SK-N-SH (cell line): Measurements from ENCODE around the gene DDX28. TPM values are rescaled to one million over a fixed set of nuclear protein-coding genes. Genes with fewer than 3 reads are reported as not detected.

Experiments used
- CTCF ChIA-PET: fragments of 300-600, 350-600 bp; formaldehyde crosslinking; extraction: SDS; loops from one replicate; lab custom pipeline; 2021; lab: Yijun Ruan, JAX
- POLR2A ChIA-PET: fragments of 350-600 bp; sonication (Branson Sonifier 250); formaldehyde crosslinking; extraction: SDS; loops from one replicate; lab custom pipeline; 2020; ENCODE audit warnings: antibody characterized with exemption, inconsistent platforms; lab: Yijun Ruan, JAX
- DNase-seq: peaks from one replicate; pipeline ENCODE4 v3.0.0; 2012
- H2AFZ ChIP-seq: fragments of 200-600 bp; sonication (generic); 2 replicates; pipeline ENCODE4 v1.8.1; 2016; ENCODE audit warnings: antibody characterized with exemption, mild to moderate bottlenecking, low read depth
- H3F3A ChIP-seq: fragments of 200-600 bp; sonication (generic); replicated peaks from 2 replicates; pipeline ENCODE3; 2016; ENCODE audit warnings: antibody characterized with exemption, mild to moderate bottlenecking; ENCODE audit not compliant: insufficient read depth
- H3K27ac ChIP-seq, 2 experiments: fragments of 200-500 bp in 1 of 2; fragments of 200-600 bp in 1 of 2; sonication (Bioruptor generic) in 1 of 2; sonication (generic), shearing (Covaris generic) in 1 of 2; 2 replicates each; pipeline versions ENCODE4 v1.5.1 to v1.6.1; 2014 to 2016; ENCODE audit warnings: low read depth in 2 of 2, inconsistent platforms in 1 of 2, low read length in 1 of 2, mild to moderate bottlenecking in 1 of 2, mixed read lengths in 1 of 2
- H3K27me3 ChIP-seq: fragments of 200-600 bp; sonication (generic), shearing (Covaris generic); 2 replicates; pipeline ENCODE4 v1.6.1; 2016; ENCODE audit warnings: mixed run types; ENCODE audit not compliant: insufficient read depth
- H3K36me3 ChIP-seq, 2 experiments: fragments of 200-500 bp in 1 of 2; fragments of 200-600 bp in 1 of 2; sonication (Bioruptor generic) in 1 of 2; sonication (generic) in 1 of 2; replicated peaks in 1 of 2; 2 replicates each; pipeline versions ENCODE3 to v1.5.1; 2014 to 2016; ENCODE audit warnings: low read length in 1 of 2, mild to moderate bottlenecking in 1 of 2; ENCODE audit not compliant: insufficient read depth in 2 of 2, control insufficient read depth in 1 of 2
- H3K4me1 ChIP-seq, 2 experiments: fragments of 200-500 bp in 1 of 2; fragments of 200-600 bp in 1 of 2; sonication (Bioruptor generic) in 1 of 2; sonication (generic), shearing (Covaris generic) in 1 of 2; 2 replicates each; pipeline versions ENCODE4 v1.5.1 to v1.6.1; 2014 to 2016; ENCODE audit warnings: low read depth in 1 of 2, low read length in 1 of 2, mixed run types in 1 of 2; ENCODE audit not compliant: insufficient read depth in 2 of 2, control insufficient read depth in 1 of 2
- H3K4me2 ChIP-seq: fragments of 200-600 bp; sonication (generic), shearing (Covaris generic); 2 replicates; pipeline ENCODE4 v1.6.1; 2017; ENCODE audit warnings: mixed run types
- H3K4me3 ChIP-seq, 2 experiments: fragments of 200-500 bp in 1 of 2; fragments of 200-600 bp in 1 of 2; sonication (Bioruptor generic) in 1 of 2; sonication (generic), shearing (Covaris generic) in 1 of 2; 2 replicates each; pipeline versions ENCODE4 v1.5.1 to v1.8.1; 2014 to 2016; ENCODE audit warnings: low read depth in 2 of 2, inconsistent platforms in 1 of 2, low read length in 1 of 2, mild to moderate bottlenecking in 1 of 2, mixed read lengths in 1 of 2, moderate library complexity in 1 of 2
- H3K79me2 ChIP-seq: fragments of 200-600 bp; sonication (generic); 2 replicates; pipeline ENCODE4 v1.8.1; 2017; ENCODE audit warnings: mild to moderate bottlenecking; ENCODE audit not compliant: insufficient read depth
- H3K9ac ChIP-seq: fragments of 200-600 bp; sonication (generic); 2 replicates; pipeline ENCODE4 v1.6.1; 2017; ENCODE audit warnings: mixed run types
- H3K9me2 ChIP-seq: fragments of 200-600 bp; sonication (generic); 2 replicates; pipeline ENCODE4 v1.6.1; 2017; ENCODE audit warnings: mixed run types
- H3K9me3 ChIP-seq: fragments of 200-600 bp; sonication (generic); 2 replicates; pipeline ENCODE4 v1.6.1; 2017; ENCODE audit warnings: mixed run types, mild to moderate bottlenecking, moderate library complexity
- H4K20me1 ChIP-seq: fragments of 200-600 bp; sonication (generic); 2 replicates; pipeline ENCODE4 v1.6.1; 2017; ENCODE audit warnings: mild to moderate bottlenecking, mixed run types; ENCODE audit not compliant: insufficient read depth
- CHD2 ChIP-seq: fragments of 150-350 bp; IDR thresholded peaks from 2 replicates; pipeline ENCODE4 v1.6.1; 2018; ENCODE audit warnings: low read length; ENCODE audit not compliant: partially characterized antibody
- CTCF ChIP-seq: fragments of 200-600 bp; sonication (generic); IDR thresholded peaks from 2 replicates; pipeline ENCODE4 v1.6.1; 2017; ENCODE audit warnings: antibody characterized with exemption, mild to moderate bottlenecking, moderate library complexity
- EP300 ChIP-seq, 2 experiments: IDR thresholded peaks; 2 replicates each; pipeline versions ENCODE4 v1.4.0 to v1.6.1; 2012; ENCODE audit warnings: borderline replicate concordance in 1 of 2, low read depth in 1 of 2, low read length in 1 of 2
- EZH2phosphoT487 ChIP-seq: fragments of 200-600 bp; sonication (generic); IDR thresholded peaks from 2 replicates; pipeline ENCODE4 v1.6.1; 2017; ENCODE audit warnings: low read depth, mixed run types, mild to moderate bottlenecking, antibody characterized with exemption, moderate library complexity, borderline replicate concordance
- FOXM1 ChIP-seq: IDR thresholded peaks from 2 replicates; pipeline ENCODE4 v1.4.0; 2012; ENCODE audit warnings: low read depth, mild to moderate bottlenecking
- GABPA ChIP-seq: IDR thresholded peaks from 2 replicates; pipeline ENCODE4 v1.4.0; 2012; ENCODE audit warnings: low read depth, mild to moderate bottlenecking
- IRF3 ChIP-seq: fragments of 150-350 bp; IDR thresholded peaks from 2 replicates; pipeline ENCODE4 v1.6.1; 2016; ENCODE audit warnings: mild to moderate bottlenecking, low read depth, low read length
- JUND ChIP-seq: IDR thresholded peaks from 2 replicates; pipeline ENCODE4 v1.4.0; 2012
- MAX ChIP-seq: IDR thresholded peaks from 2 replicates; pipeline ENCODE4 v1.4.0; 2012; ENCODE audit warnings: low read depth
- MXI1 ChIP-seq: IDR thresholded peaks from 2 replicates; pipeline ENCODE4 v1.6.1; 2012; ENCODE audit warnings: mild to moderate bottlenecking, low read depth, low read length, improper control_type of control experiment
- POLR2AphosphoS5 ChIP-seq: IDR thresholded peaks from 2 replicates; pipeline ENCODE4 v1.6.1; 2012; ENCODE audit warnings: low read depth, low read length
- RAD21 ChIP-seq: IDR thresholded peaks from 2 replicates; pipeline ENCODE4 v1.6.1; 2012; ENCODE audit warnings: mild to moderate bottlenecking, low read length
- RCOR1 ChIP-seq: fragments of 150-350 bp; IDR thresholded peaks from 2 replicates; pipeline ENCODE4 v1.6.1; 2017; ENCODE audit warnings: antibody characterized with exemption, low read length
- SMC3 ChIP-seq: IDR thresholded peaks from 2 replicates; pipeline ENCODE4 v1.6.1; 2012; ENCODE audit warnings: low read depth, low read length, improper control_type of control experiment
- TCF12 ChIP-seq: IDR thresholded peaks from 2 replicates; pipeline ENCODE4 v1.4.0; 2012
- TEAD4 ChIP-seq: IDR thresholded peaks from 2 replicates; pipeline ENCODE4 v1.4.0; 2012; ENCODE audit warnings: mild to moderate bottlenecking, borderline replicate concordance; ENCODE audit not compliant: insufficient read depth
- USF1 ChIP-seq: IDR thresholded peaks from 2 replicates; pipeline ENCODE4 v1.4.0; 2012; ENCODE audit warnings: low read depth, borderline replicate concordance
- YY1 ChIP-seq: IDR thresholded peaks from 2 replicates; pipeline ENCODE4 v1.4.0; 2012; ENCODE audit warnings: low read depth, mild to moderate bottlenecking
- WGBS: methylation state at CpG from one replicate; pipeline ENCODE4 v1.1.6; 2017; ENCODE audit warnings: low lambda C conversion rate; 5-methylcytosine and 5-hydroxymethylcytosine counted together
- polyA plus RNA-seq, 3 experiments: library from polyadenylated mRNA; depleted of rRNA; stranded (reverse); fragments of >200 nt; gene quantifications; 2 replicates each; pipeline ENCODE4 v1.2.3, GENCODE V29; 2012

Gene DDX28
- polyA plus RNA-seq, 1 of the 3 experiments (the other 2 are of a cell fraction): 10.8 TPM

GRCh38 chr16:67979955-67980678 is 42.9 kb downstream of the DDX28 start, which contains the start of gene DPEP3:
Gene DPEP3 (minus strand): TSS chr16:67980499. CDS start chr16:67980380, 119 bp downstream.
- H3K79me2 ChIP-seq: no peaks in the 10 kb centered on the region
- no peaks in the 10 kb centered on the region for H3K36me3 ChIP-seq
- DNase-seq: peak; percentile 52
- TF ChIP-seq RAD21: no peak
- no peak for TF ChIP-seq CHD2
- no peak for TF ChIP-seq MAX
- no peak for TF ChIP-seq EP300 (IDR thresholded peaks at IDR 0.05; ENCODE audit: borderline replicate concordance in 1 of 2, low read depth in 1 of 2, low read length in 1 of 2)
- TF ChIP-seq IRF3: no peak
- no peak for TF ChIP-seq EZH2phosphoT487
- TF ChIP-seq CTCF: no peak
- no peak for TF ChIP-seq JUND
- TF ChIP-seq FOXM1: no peak
- no peak for TF ChIP-seq RCOR1
- ChIA-PET POLR2A (no interaction called here), CTCF (interaction anchor here (1.4 kb wide), 1 partner anchor 61 kb away, joined by 5 read pairs; no protein-coding TSS in a partner anchor)
- H3K4me1 ChIP-seq: peaks cover 0 to 3% of the 10 kb centered on the region in 2 experiments; a peak in 1 of 4 replicates
- no peaks in the 10 kb centered on the region for H4K20me1 ChIP-seq
- H3K27me3 ChIP-seq: no peaks in the 10 kb centered on the region; the same call in 1 of the 2 replicates
- H2AFZ ChIP-seq: no peak within 1 kb of the TSS
- no peaks in the 10 kb centered on the region for H3K9me2 ChIP-seq
- H3K27ac ChIP-seq: no peak within 1 kb of the TSS
- no peak within 1 kb of the TSS for H3K4me2 ChIP-seq
- H3K9me3 ChIP-seq: no peaks in the 10 kb centered on the region
- WGBS: 77% methylated on average over 42 of the region's 62 CpGs
- H3F3A ChIP-seq: no peaks in the 10 kb centered on the region
- no peak within 1 kb of the TSS for H3K4me3 ChIP-seq
- H3K9ac ChIP-seq: no peak within 1 kb of the TSS

- Histone ChIP-seq H3K27ac (no peak overlapping the region), H3K9ac (no peak overlapping the region), H3K4me2 (no peak overlapping the region), H3K9me2 (no peaks in the 10 kb centered on the region), H3K36me3 (no peaks in the 10 kb centered on the region), H3K79me2 (no peaks in the 10 kb centered on the region), H2AFZ (no peak overlapping the region), H3K4me3 (no peak overlapping the region), H3F3A (no peaks in the 10 kb centered on the region), H3K27me3 (no peaks in the 10 kb centered on the region; the same call in 1 of the 2 replicates), H3K4me1 (no peaks in the 10 kb centered on the region), H4K20me1 (no peaks in the 10 kb centered on the region), H3K9me3 (no peaks in the 10 kb centered on the region)
- CTCF ChIA-PET: interaction anchor here (1.4 kb wide), 1 partner anchor 16 kb away, joined by 4 read pairs; no protein-coding TSS in a partner anchor
- POLR2A ChIA-PET: no interaction called here
- WGBS: 57% methylated on average over 8 of the region's 9 CpGs
- no peak for DNase-seq
- TF ChIP-seq TCF12 (no peak), EP300 (IDR thresholded peaks at IDR 0.05; ENCODE audit: borderline replicate concordance in 1 of 2, low read depth in 1 of 2, low read length in 1 of 2) (no peak), JUND (no peak), MXI1 (no peak), EZH2phosphoT487 (no peak), YY1 (no peak), USF1 (no peak), TEAD4 (no peak), GABPA (no peak), RAD21 (no peak), SMC3 (no peak), POLR2AphosphoS5 (no peak), CTCF (no peak)
Measured at GRCh38 chr16:67977469-67978227, 45.4 kb downstream of the DDX28 start.
